Osteoblast (primary cell): ENCODE measurements around the gene SEH1L. TPM values are rescaled to one million over a fixed set of nuclear protein-coding genes. Genes with fewer than 3 reads are reported as not detected.
A peak's percentile ranks its signal among the peaks of the same experiment; 100 is the strongest.

Source experiments
- DNase-seq: peaks from one replicate; pipeline ENCODE4 v3.0.0; 2011; ENCODE audit warnings: low spot score, mixed read lengths; ENCODE audit not compliant: insufficient read length; ENCODE audit errors: missing footprints
- H2AFZ ChIP-seq: 2 replicates; pipeline ENCODE4 v1.6.0; 2011; ENCODE audit warnings: mild to moderate bottlenecking, low read length
- H3K27ac ChIP-seq: 2 replicates; pipeline ENCODE4 v1.5.1; 2011; ENCODE audit warnings: mild to moderate bottlenecking, low read depth, low read length, moderate library complexity
- H3K27me3 ChIP-seq: 2 replicates; pipeline ENCODE4 v1.6.0; 2012; ENCODE audit warnings: mild to moderate bottlenecking, control low read depth, inconsistent platforms, low read length, moderate library complexity; ENCODE audit not compliant: insufficient read depth
- H3K36me3 ChIP-seq: 2 replicates; pipeline ENCODE4 v1.5.1; 2011; ENCODE audit warnings: mild to moderate bottlenecking, low read length, control low read depth, moderate library complexity; ENCODE audit not compliant: insufficient read depth
- H3K4me1 ChIP-seq: 2 replicates; pipeline ENCODE4 v1.5.1; 2011; ENCODE audit warnings: mild to moderate bottlenecking, low read length, control low read depth, moderate library complexity; ENCODE audit not compliant: insufficient read depth
- H3K4me2 ChIP-seq: 2 replicates; pipeline ENCODE4 v1.6.0; 2011; ENCODE audit warnings: mild to moderate bottlenecking, low read length; ENCODE audit not compliant: insufficient read depth
- H3K4me3 ChIP-seq: fragments of 200-600 bp; sonication (generic); 3 replicates; pipeline ENCODE4 v1.5.1; 2012; ENCODE audit warnings: mild to moderate bottlenecking, low read length, inconsistent platforms; ENCODE audit not compliant: insufficient read depth
- H3K79me2 ChIP-seq: 2 replicates; pipeline ENCODE4 v1.6.0; 2012; ENCODE audit warnings: mild to moderate bottlenecking, low read length, control low read depth, inconsistent platforms; ENCODE audit not compliant: insufficient read depth
- H3K9me3 ChIP-seq: 2 replicates; pipeline ENCODE4 v1.5.1; 2011; ENCODE audit warnings: low read depth, low read length, control low read depth
- H4K20me1 ChIP-seq: 2 replicates; pipeline ENCODE4 v1.6.0; 2012; ENCODE audit warnings: mild to moderate bottlenecking, low read length, control low read depth; ENCODE audit not compliant: insufficient read depth
- CTCF ChIP-seq: IDR thresholded peaks from 2 replicates; pipeline ENCODE4 v1.5.1; 2011; ENCODE audit warnings: mild to moderate bottlenecking, low read depth, low read length, moderate library complexity; ENCODE audit errors: extremely low read depth
- total RNA-seq: library from RNA; depleted of rRNA; stranded (reverse); fragments of >200 nt; gene quantifications from 2 replicates; pipeline ENCODE4 v1.2.3, GENCODE V29; 2012

Gene SEH1L
- total RNA-seq, 1 donor = 51.0 TPM

GRCh38 chr18:12906773-12907172, 41.0 kb upstream of the SEH1L start:
- peaks cover 24% of the 10 kb centered on the region for H3K4me1 ChIP-seq
- H3K4me2 ChIP-seq = peak overlapping the region; percentile 70
- H3K27me3 ChIP-seq = no peaks in the 10 kb centered on the region
- TF ChIP-seq CTCF = no peak
- H3K36me3 ChIP-seq = no peaks in the 10 kb centered on the region
- no peaks in the 10 kb centered on the region for H3K79me2 ChIP-seq
- H4K20me1 ChIP-seq = no peaks in the 10 kb centered on the region
- no peaks in the 10 kb centered on the region for H3K9me3 ChIP-seq
- H3K27ac ChIP-seq = peak overlapping the region; percentile 79
- H2AFZ ChIP-seq = peak overlapping the region; percentile 20
- peak overlapping the region; percentile 54 for H3K4me3 ChIP-seq
- peak; percentile 46 for DNase-seq

- H3K4me3 ChIP-seq = peak overlapping the region; percentile 54
- no peaks in the 10 kb centered on the region for H3K36me3 ChIP-seq
- no peaks in the 10 kb centered on the region for H4K20me1 ChIP-seq
- TF ChIP-seq CTCF = no peak
- H3K27me3 ChIP-seq = no peaks in the 10 kb centered on the region
- peaks cover 24% of the 10 kb centered on the region for H3K4me1 ChIP-seq
- DNase-seq = peak; percentile 93
- H3K4me2 ChIP-seq = peak overlapping the region; percentile 70
- no peaks in the 10 kb centered on the region for H3K9me3 ChIP-seq
- no peaks in the 10 kb centered on the region for H3K79me2 ChIP-seq
- peak overlapping the region; percentile 79 for H3K27ac ChIP-seq
- peak overlapping the region; percentile 20 for H2AFZ ChIP-seq
These were observed 40.4 kb upstream of the SEH1L start for GRCh38 chr18:12907258-12907925.

GRCh38 chr18:12908706-12909105, 39.1 kb upstream of the SEH1L start:
- TF ChIP-seq CTCF = no peak
- Histone ChIP-seq H3K4me3 (no peak overlapping the region), H3K36me3 (no peaks in the 10 kb centered on the region), H2AFZ (no peak overlapping the region), H3K4me1 (peaks cover 24% of the 10 kb centered on the region), H3K9me3 (no peaks in the 10 kb centered on the region), H3K27me3 (no peaks in the 10 kb centered on the region), H3K27ac (peak overlapping the region; percentile 3), H3K79me2 (no peaks in the 10 kb centered on the region), H3K4me2 (peak overlapping the region; percentile 70), H4K20me1 (no peaks in the 10 kb centered on the region)
- DNase-seq = peak; percentile 83

- peak; percentile 54 for DNase-seq
- no peaks in the 10 kb centered on the region for H3K27me3 ChIP-seq
- H2AFZ ChIP-seq = peak overlapping the region; percentile 84
- no peaks in the 10 kb centered on the region for H4K20me1 ChIP-seq
- H3K9me3 ChIP-seq = no peaks in the 10 kb centered on the region
- peaks cover 23% of the 10 kb centered on the region for H3K4me1 ChIP-seq
- H3K36me3 ChIP-seq = no peaks in the 10 kb centered on the region
- no peaks in the 10 kb centered on the region for H3K79me2 ChIP-seq
- no peak overlapping the region for H3K4me3 ChIP-seq
- peak overlapping the region; percentile 36 for H3K4me2 ChIP-seq
- no peak overlapping the region for H3K27ac ChIP-seq
- no peak for TF ChIP-seq CTCF
These were observed 36.5 kb upstream of the SEH1L start for GRCh38 chr18:12911025-12911928.
